Measurements from ENCODE around the gene FARP1.

Gene FARP1

DNA sequence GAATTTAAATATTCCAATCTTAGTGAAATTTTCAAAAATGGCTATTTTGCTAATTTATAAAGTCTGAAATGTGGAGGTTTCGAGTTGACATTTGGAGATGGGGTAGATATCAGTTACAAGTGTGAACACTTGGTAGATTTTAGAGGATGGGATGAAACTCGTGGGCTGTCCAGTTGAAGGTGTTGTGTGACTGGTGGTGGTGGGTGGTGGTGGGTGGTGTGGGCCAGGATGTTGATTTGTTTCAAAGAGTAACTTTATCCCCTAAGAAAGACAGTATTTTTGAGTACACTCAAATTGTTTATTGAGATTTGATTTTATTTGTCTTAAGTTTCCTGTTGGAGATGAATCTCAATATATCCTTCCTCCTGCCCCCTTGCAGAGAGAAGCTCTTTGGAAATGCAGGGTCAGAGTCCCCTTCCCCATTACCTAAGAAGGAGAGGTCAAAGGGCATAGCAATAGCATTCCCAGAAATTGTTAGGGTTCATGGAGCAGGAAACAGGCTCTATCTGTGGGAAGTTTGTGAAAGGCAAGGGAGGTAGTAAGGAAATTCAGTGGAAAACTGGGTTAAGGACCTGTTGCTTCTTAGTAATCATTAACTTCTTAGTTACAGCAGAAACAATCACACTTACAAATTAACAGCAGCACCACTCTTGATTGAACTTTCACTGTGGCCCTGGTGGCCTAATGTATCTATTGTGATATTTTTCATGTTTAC, 167.7 kb downstream of the FARP1 start:
- no peak for DNase-seq (ENCODE audit: low read depth in 2 of 2)

GRCh38 chr13:98311200-98311548, 168.3 kb downstream of the FARP1 start:
- no peak for DNase-seq (ENCODE audit: low read depth in 2 of 2)

GRCh38 chr13:98312606-98313005, 169.7 kb downstream of the FARP1 start:
- DNase-seq (ENCODE audit: low read depth in 2 of 2) = no peak

DNA sequence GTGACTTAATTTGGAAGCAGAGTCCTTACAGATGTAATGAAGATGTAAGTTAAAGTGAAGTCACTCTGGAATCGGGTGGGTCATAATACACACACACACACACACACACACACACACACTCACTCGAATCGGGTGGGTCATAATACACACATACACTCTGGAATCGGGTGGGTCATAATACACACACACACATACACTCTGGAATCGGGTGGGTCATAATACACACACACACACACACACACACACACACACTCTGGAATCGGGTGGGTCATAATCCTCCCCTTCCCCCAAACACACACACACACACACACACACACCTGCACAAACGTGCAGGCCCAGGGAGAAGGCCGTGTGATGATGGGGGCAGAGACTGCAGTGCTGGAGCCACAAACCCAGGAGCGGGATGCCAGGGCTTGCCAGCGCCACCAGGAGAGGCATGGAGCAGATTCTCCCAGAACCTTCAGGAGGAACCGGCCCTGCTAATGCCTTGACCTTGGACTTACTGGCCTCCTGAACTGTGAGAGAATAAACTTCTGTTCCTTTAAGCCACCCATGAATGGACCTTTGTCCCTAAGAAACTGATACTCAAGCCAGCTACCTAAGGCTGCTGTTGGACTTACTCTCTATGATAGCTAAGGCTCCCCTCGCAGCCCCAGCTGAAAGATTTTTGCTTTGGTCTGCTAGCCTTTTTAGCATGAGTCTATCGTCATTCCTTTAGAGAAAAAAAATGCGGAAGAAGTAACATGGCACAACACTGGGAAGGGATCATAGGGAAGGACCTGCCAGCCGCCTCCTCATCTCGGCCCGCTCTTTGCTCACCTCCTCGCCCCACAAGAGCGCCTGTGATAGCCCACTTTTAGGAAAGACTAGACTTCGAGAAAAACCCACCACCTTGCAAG, 170.4 kb downstream of the FARP1 start:
- no peak for DNase-seq (ENCODE audit: low read depth in 2 of 2)

- no peak for DNase-seq (ENCODE audit: low read depth in 2 of 2)
Observed at GRCh38 chr13:98313922-98314292, 171.0 kb downstream of the FARP1 start.

- no peak for DNase-seq (ENCODE audit: low read depth in 2 of 2)
Observed at GRCh38 chr13:98315466-98315865, 172.6 kb downstream of the FARP1 start.

DNA sequence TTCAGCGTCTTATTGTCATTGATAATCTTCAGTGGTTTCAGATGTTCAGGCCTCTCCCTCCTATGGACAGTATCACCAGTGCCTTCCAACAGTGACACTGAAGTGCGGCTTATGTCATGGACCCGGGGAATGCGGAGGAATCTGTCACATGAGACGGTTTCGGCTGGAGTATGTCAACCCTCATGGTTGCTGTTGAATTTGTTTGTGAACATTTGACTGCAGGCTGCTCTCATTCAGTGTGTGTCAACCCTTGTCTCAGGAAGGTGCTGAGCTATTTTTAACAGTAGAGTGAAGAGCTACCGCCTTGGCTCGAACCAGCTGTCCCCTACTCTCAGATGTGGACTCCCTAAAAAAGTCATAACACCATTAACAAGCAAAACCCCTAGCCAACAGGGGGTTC, 173.0 kb downstream of the FARP1 start:
- no peak for DNase-seq (ENCODE audit: low read depth in 2 of 2)

- DNase-seq (ENCODE audit: low read depth in 2 of 2) = no peak
Observed at GRCh38 chr13:98317573-98318171, 174.8 kb downstream of the FARP1 start.

GRCh38 chr13:98318263-98318878, 175.5 kb downstream of the FARP1 start:
- DNase-seq (ENCODE audit: low read depth in 2 of 2) = no peak

DNA sequence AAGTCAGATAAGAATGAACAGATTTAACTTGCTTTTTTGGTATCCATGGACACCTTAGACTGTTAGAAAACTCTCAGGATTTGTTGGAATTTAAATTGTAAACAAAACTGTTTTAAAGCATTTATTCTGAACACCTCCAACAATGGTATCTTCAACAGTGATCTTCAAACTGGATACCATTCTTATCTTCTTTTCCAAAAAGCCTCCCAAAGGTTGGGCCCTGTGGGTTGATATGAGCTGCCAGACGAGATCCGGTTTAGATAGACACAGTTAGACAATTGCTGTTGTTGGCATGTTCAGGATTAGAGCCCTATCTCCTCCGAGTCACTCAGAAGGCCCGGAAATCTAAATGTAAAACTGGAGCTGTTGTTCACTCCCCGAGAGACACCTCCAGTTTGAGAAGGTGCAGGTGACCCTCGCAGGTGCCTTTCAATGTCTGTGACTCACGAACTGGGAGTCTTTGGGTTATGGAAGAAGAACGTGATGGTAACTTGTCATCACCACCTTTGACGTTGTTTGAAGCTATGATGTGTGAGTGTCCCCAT, 177.7 kb downstream of the FARP1 start:
- no peak for DNase-seq (ENCODE audit: low read depth in 2 of 2)

DNA sequence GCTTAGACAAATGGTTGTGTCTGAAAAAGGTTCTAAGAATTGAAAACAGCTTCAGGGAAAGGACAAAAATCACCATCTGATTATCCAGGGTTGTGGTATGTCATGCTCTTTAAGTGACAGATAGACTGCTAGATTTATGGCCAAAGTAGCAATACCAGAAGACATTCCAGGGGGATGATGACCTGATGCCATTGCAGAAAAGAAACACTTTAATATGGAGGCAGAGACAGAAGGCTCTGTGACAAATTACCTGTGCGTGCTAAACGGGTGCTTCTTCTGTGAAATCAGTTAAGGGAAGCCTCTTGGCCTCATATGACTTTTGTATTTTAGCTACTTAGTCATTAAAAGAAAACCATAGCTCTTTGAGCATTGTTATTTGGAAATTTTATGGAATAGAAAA, 178.5 kb downstream of the FARP1 start:
- DNase-seq (ENCODE audit: low read depth in 2 of 2) = no peak

DNA sequence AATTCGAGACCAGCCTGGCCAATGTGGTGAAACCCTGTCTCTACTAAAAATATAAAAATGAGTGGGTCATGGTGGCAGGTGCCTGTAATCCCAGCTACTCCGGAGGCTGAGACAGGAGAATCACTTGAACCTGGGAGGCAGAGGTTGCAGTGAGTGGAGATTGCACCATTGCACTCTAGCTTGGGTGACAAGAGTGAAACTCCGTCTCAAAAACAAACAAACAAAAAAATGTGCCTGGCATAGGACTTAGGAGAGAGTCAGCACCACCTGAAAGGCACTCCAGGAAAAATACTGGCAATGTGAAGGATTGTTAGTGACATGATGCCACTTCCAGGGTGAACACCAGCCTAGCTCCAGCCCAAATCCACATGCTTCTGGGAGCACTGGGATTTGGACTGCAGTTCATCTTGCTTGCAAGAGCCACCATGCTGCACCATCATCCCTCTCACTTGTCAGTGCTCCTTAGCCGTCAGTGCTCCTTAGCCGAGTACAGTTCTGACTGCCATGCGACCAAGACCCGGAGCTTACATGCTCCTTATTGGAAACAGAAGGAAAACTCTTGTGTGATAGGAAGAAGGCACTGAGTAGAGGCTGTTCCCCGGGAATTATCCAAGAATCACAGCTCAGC, 179.3 kb downstream of the FARP1 start:
- DNase-seq (ENCODE audit: low read depth in 2 of 2) = no peak

GRCh38 chr13:98324105-98324504, 181.2 kb downstream of the FARP1 start:
- DNase-seq (ENCODE audit: low read depth in 2 of 2) = no peak

GRCh38 chr13:98325724-98326123, 182.8 kb downstream of the FARP1 start:
- DNase-seq (ENCODE audit: low read depth in 2 of 2) = no peak

GRCh38 chr13:98326291-98326690, 183.4 kb downstream of the FARP1 start:
- no peak for DNase-seq (ENCODE audit: low read depth in 2 of 2)

DNA sequence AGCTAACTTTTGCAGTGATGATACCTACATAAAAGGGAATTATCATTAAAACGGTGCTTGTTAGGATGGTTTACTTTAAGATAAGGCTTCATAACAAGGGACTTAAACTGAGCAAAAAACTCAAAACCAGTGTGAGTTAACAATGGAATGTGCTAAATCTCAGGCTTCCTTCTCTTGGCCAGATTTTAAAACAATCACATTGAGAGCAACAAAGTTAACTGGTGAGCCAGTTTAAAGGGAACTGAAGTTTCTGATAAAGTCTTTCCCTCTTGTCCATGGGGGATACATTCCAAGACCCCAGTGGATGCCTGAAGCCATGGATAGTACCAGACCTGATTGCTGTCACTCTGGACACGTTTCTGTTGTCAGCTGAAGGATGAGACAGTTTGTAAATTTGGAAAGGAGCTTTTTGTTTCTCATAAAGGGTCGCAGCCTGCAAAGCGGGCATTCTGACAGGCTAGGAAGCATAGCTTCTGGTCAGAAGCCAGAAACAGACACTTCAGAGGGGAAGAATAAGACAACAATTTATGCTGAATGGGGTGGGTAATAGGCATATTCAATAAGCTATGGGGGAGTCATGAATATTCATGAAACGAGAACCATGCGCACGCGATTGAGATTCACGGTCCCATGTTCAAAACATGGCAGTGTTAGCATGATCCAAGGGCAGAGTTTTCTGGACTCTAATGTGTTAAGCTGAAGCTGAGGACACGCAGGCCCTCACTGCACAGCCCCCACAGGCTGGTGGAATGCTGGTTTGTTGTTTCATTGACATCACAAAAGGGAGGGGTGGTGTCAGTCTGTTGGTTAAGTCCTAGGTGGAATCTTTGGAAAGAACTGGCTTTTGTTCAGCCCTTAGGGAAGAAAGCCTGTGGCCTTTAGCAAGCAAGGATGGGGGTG, 184.7 kb downstream of the FARP1 start:
- DNase-seq (ENCODE audit: low read depth in 2 of 2) = no peak

DNA sequence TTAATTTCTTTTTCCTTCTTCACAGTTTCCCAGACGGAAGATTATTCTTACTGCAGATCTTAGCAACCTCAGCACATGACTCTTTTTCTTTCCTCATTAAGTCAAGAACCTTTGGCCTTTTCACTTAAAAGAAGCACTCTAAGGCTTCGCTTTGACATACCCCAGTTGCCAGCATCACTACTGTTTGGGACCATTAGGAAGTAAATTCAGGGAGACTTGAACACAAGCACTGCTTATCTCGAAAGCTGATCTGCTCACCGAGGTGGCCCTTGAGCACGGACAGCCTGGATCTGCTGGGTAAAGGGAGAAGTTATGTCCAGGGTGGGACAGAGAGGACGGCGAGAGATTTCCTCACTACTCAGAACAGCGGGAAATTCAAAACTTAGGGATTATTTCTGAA, 185.6 kb downstream of the FARP1 start:
- DNase-seq (ENCODE audit: low read depth in 2 of 2) = no peak

DNA sequence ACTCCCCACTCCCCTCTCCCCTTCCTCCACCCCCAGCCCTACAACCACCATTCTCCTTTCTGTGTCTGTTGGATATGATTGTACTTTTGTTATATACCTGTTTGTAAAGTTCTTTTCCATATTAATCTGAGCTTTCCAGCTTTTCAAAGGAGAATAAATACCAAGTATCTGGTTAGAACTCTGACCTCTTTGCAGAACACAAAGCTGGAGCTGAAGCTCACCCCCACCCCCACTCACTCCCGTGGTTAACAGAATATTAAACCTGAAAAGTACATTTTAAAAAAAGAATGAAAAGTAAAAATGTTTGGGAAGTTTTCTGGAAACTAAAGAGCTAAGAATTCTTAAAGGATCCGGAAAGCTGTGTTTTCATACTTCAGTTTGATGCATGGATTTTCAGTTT, 189.3 kb downstream of the FARP1 start:
- no peak for DNase-seq (ENCODE audit: low read depth in 2 of 2)

- DNase-seq (ENCODE audit: low read depth in 2 of 2) = no peak
Observed at GRCh38 chr13:98332691-98333090, 189.8 kb downstream of the FARP1 start.

- no peak for DNase-seq (ENCODE audit: low read depth in 2 of 2)
Observed at GRCh38 chr13:98333486-98333885, 190.6 kb downstream of the FARP1 start.

Data from stimulated activated CD4-positive, alpha-beta T cell treated with anti-CD3 and anti-CD28 coated beads, Interleukin-12 subunit alpha, Interleukin-12 subunit beta, amount 100 ng/mL, for 24 hours (primary cell).